GM12873 (cell line): ENCODE measurements around the gene WNT5B.

Experiments used
- TF ChIP-seq, protein P1 (sequence below): IDR thresholded peaks from 2 replicates; pipeline ENCODE4 v1.5.1; 2012; ENCODE audit warnings: low read depth, mild to moderate bottlenecking, moderate library complexity, low read length, control low read depth; ENCODE audit not compliant: insufficient read depth; ENCODE audit errors: missing control alignments

Gene WNT5B

DNA sequence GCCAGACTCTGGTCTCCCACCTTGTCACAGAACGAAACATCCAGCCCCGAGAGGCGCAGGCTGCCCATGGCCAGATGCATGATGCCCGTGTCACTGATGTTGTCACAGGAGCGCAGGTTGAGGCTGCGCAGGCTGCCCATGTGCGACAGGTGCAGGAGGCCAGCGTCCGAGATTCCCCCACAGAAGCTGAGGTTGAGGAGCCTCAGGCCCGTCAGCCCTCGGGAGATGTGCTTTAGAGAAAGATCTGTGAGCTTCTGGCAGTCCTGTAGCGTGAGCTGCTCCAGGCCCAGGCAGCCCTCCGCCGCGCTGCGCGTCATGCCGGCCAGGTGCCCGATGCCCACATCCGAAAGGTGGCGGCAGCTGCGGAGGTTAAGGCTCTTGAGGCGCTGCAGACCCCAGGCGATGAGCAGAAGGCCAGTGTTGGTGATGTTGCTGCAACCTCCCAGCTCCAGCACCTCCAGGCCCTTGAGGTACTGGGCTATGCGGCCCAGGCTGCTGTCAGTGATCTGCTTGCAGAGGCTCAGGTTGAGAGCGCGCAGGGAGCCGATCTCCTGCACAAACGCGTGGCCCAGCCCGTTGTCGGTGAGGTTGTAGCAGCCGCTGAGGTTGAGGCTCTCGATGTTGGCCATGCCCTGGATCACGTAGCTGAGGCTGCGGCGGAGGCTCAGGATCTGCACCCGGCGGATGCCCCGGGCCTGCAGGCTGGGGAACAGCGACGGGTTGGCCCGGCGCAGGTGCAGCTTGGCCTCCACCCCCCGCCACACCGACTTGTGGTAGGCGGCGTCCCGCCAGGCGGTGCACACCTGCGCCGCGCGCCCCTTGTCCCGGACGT lies 35.6 kb upstream of the WNT5B start:
- TF ChIP-seq, protein P1, sequence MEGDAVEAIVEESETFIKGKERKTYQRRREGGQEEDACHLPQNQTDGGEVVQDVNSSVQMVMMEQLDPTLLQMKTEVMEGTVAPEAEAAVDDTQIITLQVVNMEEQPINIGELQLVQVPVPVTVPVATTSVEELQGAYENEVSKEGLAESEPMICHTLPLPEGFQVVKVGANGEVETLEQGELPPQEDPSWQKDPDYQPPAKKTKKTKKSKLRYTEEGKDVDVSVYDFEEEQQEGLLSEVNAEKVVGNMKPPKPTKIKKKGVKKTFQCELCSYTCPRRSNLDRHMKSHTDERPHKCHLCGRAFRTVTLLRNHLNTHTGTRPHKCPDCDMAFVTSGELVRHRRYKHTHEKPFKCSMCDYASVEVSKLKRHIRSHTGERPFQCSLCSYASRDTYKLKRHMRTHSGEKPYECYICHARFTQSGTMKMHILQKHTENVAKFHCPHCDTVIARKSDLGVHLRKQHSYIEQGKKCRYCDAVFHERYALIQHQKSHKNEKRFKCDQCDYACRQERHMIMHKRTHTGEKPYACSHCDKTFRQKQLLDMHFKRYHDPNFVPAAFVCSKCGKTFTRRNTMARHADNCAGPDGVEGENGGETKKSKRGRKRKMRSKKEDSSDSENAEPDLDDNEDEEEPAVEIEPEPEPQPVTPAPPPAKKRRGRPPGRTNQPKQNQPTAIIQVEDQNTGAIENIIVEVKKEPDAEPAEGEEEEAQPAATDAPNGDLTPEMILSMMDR: no peak

DNA sequence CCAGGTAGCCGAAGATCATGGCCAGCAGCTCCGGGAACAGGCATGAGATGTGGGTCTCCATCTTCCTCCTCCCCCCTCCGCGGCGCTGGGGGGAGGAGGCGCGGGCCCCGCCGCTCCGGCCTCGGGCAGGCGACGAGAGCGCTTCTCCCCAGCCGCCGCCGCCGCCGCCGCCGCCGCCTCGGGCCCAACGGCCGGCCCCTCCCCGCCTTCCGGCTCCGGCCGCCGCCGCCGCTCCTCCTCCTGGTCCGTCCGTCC lies 35.1 kb upstream of the WNT5B start:
- TF ChIP-seq, protein P1: no peak

DNA sequence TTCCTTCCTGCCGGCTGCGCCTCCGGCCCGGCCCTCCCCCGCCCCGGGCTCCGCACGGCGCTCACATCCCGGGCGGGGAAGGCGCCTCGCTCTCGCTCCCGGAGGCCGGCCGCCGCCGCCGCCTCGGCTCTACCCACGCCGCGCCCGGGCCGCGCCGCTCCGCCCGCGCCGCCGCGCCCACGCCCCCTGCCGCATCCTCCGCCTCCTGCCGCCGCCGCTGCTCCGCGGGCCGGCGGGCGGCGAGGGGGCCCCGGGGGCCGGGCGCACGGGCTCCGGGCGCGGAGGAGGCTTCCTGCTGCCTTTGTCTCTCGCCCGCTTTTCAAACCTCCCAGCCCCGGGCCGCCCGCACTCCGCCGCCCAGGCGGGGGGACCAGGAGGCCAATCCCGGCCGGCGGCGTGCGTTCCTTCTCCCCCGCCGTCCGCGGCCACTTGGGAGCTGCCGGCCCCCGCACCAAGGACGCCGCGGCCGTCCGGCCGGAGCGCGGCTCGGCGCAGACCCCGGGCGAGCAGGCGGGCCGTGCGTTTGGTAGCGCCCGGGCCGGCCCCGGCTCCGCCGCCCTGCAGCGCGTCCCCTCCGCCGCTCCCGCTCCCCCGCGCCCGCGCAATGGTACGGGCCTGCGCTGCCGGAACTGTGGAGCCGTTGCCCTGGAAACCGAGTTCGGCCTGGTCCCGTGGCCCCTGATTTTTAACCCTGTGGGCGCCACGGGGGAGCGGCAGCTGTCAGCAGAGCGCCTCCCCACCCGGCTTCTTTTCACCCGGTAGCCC lies 34.6 kb upstream of the WNT5B start, which contains the start of gene FBXL14:
Gene FBXL14, minus strand, starts transcription at position 321 of the 765 bp plus-strand sequence. CDS start 515 bp downstream, outside the sequence.
- TF ChIP-seq, protein P1: peak; percentile 1

DNA sequence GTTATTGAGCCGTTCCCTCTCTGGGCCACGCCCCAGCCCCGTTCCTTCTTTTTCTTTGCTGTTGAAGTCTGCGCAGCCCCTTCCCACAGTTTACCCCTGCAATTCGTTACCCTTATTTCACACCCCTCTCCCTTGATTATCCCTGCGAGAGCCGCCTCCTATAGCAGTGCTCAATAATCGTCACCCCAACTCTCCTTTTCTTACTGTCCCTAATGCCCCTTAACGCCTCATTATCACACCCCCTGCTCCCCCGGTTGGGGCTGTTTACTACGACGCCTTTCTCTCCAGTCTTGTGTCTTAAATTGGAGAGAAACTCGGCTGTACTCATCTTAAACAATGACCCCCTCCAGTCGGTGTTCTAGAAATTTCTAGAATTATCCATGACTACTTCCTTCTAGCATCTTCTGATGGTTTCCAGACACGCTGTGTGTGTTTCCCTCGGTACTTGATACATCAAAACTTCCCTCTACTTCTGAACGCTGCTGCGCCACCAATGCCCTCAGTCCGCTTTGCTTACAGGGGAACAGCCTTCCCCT lies 33.9 kb upstream of the WNT5B start:
- TF ChIP-seq, protein P1: no peak

DNA sequence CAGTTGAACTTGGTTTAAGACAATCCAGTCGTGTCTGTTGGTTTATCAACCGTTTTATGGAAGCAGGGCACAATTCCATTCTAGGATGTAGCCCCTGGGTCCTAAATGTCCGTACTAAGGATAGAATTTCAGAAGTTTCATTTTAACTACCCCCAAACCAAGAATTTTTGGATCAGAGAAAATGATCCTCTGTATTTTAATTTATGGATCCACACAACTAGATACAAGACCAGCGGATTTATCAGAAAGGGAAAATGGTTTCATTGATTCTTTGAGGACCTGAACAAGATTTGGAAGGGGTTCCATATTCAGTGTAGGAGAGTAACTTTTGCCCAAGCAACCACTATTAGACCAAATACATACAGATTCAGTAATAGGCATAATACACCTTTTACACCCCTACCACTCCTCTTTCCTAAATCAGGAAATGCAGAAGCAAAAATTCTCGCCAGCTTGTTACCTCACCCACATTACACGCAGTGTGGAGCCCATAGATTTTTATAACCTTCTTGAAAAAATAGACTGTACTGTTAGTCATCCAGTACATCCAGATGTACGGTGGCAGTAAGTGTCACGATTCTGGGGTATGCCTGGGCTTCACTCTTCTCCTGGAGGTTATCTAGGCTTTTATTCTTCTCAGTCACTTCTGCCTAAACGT lies 33.2 kb upstream of the WNT5B start:
- TF ChIP-seq, protein P1: no peak

DNA sequence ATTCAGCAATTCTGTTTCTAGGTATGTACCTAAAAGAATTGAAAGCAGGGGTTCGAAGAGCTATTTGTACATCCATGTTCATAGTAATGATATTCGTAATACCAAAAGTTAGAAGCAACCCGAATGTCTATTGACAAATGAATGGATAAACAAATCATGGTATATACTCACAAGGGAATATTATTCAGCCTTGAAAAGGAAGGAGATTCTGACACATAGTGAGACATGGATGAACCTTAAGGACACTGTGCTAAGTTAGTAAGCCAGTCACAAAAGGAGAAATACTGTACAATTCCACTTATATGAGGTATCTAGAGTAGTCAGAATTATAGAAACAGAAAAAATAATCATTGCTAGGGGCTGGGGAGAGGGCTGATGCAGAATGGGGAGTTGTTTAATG lies 30.3 kb upstream of the WNT5B start:
- TF ChIP-seq, protein P1: no peak
